ENCODE data around the gene MGRN1. TPM values are rescaled to one million over a fixed set of nuclear protein-coding genes. Genes with fewer than 3 reads are reported as not detected.

The MGRN1 gene
- total and polyA plus RNA-seq, 9 donors = 21.5 to 94.2 (median 61.1) TPM

DNA sequence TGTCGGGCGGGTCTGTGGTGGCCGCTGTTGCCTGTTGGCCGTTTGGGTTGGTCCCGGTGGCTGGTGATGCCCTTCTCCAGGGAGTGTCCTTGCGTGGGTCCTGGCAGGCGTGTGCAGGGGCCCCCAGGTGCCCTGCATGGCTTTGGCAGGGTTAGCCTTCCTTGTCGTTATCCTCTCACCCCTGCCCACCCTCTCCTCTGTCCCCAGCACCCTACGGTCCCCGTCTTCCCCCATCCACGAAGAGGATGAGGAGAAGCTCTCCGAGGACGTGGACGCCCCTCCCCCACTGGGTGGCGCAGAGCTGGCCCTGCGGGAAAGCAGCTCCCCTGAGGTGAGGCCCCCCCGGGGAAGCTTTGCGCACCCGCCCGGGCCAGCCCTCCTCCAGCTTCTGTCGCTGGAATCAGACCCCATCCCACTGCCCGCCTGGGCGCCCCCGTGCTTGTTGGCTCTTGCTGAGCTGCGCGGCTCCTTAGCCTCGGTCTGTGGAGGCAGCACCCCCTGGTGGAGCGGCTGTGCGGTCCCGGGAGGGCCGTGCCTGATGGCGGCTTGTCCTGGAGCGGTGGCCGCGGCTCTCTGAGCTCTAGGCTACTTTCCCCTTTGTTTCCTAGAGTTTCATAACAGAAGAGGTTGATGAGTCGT, 58.1 kb downstream of the MGRN1 start:
- 66 to 70% (median 67%) methylated on average over 36 of the region's 36 CpGs for WGBS, 3 donors
- intact Hi-C loops (cut with DNase I) = no loop called here
- Histone ChIP-seq H3K4me3 (no peak overlapping the region), H3K27me3 (no peaks in the 10 kb centered on the region), H3K36me3 (no peaks in the 10 kb centered on the region), H3K27ac (peak overlapping the region; percentile 6 to 30), H3K4me1 (ENCODE audit: insufficient read depth) (peaks cover 4% of the 10 kb centered on the region), H3K9me3 (no peaks in the 10 kb centered on the region)
- peak in 3 of 5 donors; percentile 60 to 70 (median 69) for DNase-seq
- TF ChIP-seq POLR2A (IDR thresholded peaks at IDR 0.05) = no peak
- TF ChIP-seq, protein P1, sequence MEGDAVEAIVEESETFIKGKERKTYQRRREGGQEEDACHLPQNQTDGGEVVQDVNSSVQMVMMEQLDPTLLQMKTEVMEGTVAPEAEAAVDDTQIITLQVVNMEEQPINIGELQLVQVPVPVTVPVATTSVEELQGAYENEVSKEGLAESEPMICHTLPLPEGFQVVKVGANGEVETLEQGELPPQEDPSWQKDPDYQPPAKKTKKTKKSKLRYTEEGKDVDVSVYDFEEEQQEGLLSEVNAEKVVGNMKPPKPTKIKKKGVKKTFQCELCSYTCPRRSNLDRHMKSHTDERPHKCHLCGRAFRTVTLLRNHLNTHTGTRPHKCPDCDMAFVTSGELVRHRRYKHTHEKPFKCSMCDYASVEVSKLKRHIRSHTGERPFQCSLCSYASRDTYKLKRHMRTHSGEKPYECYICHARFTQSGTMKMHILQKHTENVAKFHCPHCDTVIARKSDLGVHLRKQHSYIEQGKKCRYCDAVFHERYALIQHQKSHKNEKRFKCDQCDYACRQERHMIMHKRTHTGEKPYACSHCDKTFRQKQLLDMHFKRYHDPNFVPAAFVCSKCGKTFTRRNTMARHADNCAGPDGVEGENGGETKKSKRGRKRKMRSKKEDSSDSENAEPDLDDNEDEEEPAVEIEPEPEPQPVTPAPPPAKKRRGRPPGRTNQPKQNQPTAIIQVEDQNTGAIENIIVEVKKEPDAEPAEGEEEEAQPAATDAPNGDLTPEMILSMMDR (IDR thresholded peaks at IDR 0.05) = peak in 1 of 3 donors; percentile 20

DNA sequence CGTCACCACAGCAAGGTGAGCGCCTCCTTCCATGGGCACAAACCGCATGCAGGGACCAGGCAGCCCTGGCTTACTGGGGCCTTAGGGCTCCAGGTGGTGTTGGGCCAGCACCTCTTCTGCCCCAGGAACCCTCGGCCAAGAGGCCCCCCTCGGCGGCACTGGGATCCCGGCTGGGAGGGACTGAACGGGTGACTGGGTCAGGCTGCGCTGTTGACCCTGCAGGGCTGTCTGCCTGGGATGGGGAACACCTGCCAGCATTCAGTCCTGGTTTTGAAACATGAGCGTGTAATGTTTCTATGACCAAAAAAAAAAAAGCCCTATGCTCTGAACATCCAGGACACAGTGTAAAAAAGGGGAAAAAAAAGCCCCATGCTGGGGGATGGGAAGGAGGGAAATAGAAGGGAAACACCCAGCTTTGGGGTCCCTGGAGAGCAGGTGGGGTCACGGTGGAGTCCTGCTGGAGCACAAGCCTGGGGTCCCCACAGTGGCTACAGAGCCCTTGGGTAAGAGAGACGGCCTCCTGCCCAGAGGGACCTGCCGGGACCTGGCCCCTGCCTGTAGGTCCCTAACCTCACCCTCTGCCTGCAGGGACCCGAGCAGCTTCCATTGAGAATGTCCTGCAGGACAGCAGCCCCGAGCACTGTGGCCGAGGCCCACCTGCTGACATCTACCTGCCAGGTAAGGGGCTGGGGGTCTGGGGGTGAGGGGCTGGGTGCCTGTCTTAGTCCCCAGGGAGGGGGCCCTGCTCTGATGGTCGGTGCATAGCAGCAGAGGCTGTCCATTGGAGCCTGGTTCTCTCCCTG, 58.8 kb downstream of the MGRN1 start:
- Histone ChIP-seq H3K27me3 (no peaks in the 10 kb centered on the region), H3K4me1 (ENCODE audit: insufficient read depth) (peaks cover 4% of the 10 kb centered on the region), H3K4me3 (no peak overlapping the region), H3K27ac (no peak overlapping the region), H3K9me3 (no peaks in the 10 kb centered on the region), H3K36me3 (no peaks in the 10 kb centered on the region)
- TF ChIP-seq POLR2A (IDR thresholded peaks at IDR 0.05) (no peak), EP300 (IDR thresholded peaks at IDR 0.05) (no peak)
- TF ChIP-seq, protein P1 (IDR thresholded peaks at IDR 0.05) = no peak
- intact Hi-C loops (cut with DNase I) = no loop called here
- DNase-seq = peak in 1 of 5 donors; percentile 43
- WGBS, 3 donors = 74 to 76% (median 76%) methylated on average over 16 to 17 of the region's 17 CpGs

DNA sequence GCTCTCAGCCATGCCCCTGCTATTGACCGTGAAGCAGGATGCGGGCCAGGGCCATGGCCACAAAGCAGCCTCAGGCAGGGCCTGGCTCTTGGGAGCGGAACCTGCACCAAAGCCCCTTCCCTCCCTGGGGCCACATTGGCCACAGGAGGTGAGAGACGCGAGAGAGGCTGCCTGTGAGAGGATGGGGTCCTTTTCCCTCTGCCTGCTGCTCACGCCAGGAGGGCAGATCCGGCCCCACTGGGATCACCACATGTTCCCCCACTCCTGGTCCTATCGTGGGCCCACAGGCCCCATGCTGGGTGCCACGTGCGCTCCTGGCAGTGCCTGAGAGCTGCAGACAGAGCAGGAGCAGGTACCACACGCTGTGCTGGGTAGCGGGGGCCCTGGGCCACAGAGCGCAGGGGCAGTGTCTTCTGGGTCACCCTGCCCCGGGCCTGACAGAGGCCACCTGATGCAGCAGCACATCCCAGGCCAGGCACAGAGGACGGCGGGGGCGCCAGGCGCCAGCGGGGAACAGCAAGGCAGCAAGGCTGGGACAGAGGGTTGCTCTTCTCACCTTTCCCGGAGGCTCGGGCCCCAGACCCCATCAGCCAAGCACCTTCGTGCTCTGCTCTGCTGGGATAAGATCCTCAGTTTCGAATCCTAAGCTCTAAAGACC, 59.6 kb downstream of the MGRN1 start:
- TF ChIP-seq POLR2A (IDR thresholded peaks at IDR 0.05) = no peak
- no peak for TF ChIP-seq EP300 (IDR thresholded peaks at IDR 0.05)
- TF ChIP-seq, protein P1 (IDR thresholded peaks at IDR 0.05) = no peak
- H3K4me3 ChIP-seq = no peak overlapping the region
- H3K9me3 ChIP-seq = no peaks in the 10 kb centered on the region
- DNase-seq = peak in 1 of 5 donors; percentile 47
- no peak overlapping the region for H3K27ac ChIP-seq
- no peaks in the 10 kb centered on the region for H3K36me3 ChIP-seq
- H3K4me1 ChIP-seq (ENCODE audit: insufficient read depth) = peaks cover 2% of the 10 kb centered on the region
- 92% methylated on average over 22 to 23 of the region's 23 CpGs for WGBS, 3 donors
- intact Hi-C loops (cut with DNase I) = no loop called here
- H3K27me3 ChIP-seq = no peaks in the 10 kb centered on the region

DNA sequence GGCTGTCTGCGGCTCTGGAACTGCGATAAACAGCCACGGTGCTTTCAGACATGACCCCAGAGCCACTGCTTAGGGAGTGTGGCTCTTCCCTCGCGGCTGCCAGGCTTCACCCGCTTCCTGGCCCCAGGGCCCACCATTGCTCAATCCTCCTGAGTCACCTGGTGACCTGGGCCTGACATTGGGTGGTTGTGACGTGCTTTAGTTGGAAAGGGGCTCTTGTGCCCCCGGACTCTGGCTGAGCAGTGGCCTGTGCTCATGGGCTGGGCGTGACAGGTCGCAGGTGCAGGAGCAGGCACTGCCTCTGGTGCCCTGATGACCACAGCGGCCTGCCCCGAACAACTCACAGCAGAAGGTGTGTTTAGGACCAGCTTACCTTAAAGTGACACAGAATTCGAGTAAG, 60.1 kb downstream of the MGRN1 start:
- no peak overlapping the region for H3K27ac ChIP-seq
- no peak overlapping the region for H3K4me3 ChIP-seq
- no peak for DNase-seq

More for the DNA sequence above, 60.1 kb downstream of the MGRN1 start:
- no peaks in the 10 kb centered on the region for H3K27me3 ChIP-seq
- no peaks in the 10 kb centered on the region for H3K36me3 ChIP-seq
- no peaks in the 10 kb centered on the region for H3K9me3 ChIP-seq
- no peaks in the 10 kb centered on the region for H3K4me1 ChIP-seq (ENCODE audit: insufficient read depth)
- TF ChIP-seq, protein P1 (IDR thresholded peaks at IDR 0.05) = no peak
- 87 to 90% (median 88%) methylated on average over 13 of the region's 13 CpGs for WGBS, 3 donors
- intact Hi-C loops (cut with DNase I) = no loop called here

All from ovary (tissue), 9 donors.